ENCODE results near the gene FOXL3.

DNA sequence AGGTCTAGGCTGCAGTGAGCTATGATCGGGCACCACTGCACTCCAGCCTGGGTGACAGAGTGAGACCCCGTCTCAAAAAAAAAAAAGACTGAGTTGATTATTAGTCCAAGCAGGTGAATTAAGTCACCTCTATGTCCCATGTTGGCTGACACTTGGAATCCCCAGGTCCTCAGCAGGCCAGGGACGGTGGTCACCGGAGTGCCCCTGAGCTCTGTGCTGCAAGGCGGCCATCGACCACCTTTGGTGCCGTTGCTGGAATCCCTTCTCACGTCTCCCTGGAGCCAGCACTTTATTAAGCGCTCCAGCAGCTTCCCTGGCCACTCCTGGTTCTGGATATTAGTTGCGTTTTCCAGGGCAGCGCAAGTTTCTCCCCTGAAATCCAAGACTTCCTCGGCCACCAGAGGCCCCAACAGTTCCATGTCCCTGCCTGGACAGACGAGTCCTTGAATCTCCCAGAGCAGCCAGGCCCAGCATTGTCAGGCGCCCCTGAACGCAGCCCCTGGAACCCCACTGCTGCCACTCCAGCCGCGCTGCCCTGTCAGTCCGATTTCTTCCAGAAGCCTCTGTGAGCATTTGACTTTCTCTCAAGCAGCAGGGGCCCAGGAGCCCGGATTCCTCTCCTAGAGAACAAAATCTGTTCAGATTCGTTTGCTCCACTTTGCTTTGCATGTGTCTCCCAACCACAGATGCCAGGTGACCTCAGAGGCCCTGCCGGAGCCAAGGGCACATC is 38.4 kb upstream of the FOXL3 start:
- TF ChIP-seq GABPA (IDR thresholded peaks at IDR 0.05; ENCODE audit: low read depth) (no peak), EP300 (IDR thresholded peaks at IDR 0.05; ENCODE audit: borderline replicate concordance in 1 of 2, low read depth in 1 of 2, low read length in 1 of 2) (no peak), TAF1 (IDR thresholded peaks at IDR 0.05; ENCODE audit: borderline replicate concordance, low read depth, low read length) (no peak), POLR2AphosphoS5 (IDR thresholded peaks at IDR 0.05; ENCODE audit: low read depth, low read length) (no peak), RAD21 (IDR thresholded peaks at IDR 0.05; ENCODE audit: low read length) (no peak), SMC3 (IDR thresholded peaks at IDR 0.05; ENCODE audit: low read depth, low read length) (no peak), RCOR1 (IDR thresholded peaks at IDR 0.05; ENCODE audit: low read length) (no peak), TCF12 (IDR thresholded peaks at IDR 0.05) (no peak), ELF1 (IDR thresholded peaks at IDR 0.05) (no peak), MXI1 (IDR thresholded peaks at IDR 0.05; ENCODE audit: low read depth, low read length) (no peak)
- TF ChIP-seq, protein P1, sequence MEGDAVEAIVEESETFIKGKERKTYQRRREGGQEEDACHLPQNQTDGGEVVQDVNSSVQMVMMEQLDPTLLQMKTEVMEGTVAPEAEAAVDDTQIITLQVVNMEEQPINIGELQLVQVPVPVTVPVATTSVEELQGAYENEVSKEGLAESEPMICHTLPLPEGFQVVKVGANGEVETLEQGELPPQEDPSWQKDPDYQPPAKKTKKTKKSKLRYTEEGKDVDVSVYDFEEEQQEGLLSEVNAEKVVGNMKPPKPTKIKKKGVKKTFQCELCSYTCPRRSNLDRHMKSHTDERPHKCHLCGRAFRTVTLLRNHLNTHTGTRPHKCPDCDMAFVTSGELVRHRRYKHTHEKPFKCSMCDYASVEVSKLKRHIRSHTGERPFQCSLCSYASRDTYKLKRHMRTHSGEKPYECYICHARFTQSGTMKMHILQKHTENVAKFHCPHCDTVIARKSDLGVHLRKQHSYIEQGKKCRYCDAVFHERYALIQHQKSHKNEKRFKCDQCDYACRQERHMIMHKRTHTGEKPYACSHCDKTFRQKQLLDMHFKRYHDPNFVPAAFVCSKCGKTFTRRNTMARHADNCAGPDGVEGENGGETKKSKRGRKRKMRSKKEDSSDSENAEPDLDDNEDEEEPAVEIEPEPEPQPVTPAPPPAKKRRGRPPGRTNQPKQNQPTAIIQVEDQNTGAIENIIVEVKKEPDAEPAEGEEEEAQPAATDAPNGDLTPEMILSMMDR (IDR thresholded peaks at IDR 0.05), result no peak
- TF ChIP-seq, protein P2, sequence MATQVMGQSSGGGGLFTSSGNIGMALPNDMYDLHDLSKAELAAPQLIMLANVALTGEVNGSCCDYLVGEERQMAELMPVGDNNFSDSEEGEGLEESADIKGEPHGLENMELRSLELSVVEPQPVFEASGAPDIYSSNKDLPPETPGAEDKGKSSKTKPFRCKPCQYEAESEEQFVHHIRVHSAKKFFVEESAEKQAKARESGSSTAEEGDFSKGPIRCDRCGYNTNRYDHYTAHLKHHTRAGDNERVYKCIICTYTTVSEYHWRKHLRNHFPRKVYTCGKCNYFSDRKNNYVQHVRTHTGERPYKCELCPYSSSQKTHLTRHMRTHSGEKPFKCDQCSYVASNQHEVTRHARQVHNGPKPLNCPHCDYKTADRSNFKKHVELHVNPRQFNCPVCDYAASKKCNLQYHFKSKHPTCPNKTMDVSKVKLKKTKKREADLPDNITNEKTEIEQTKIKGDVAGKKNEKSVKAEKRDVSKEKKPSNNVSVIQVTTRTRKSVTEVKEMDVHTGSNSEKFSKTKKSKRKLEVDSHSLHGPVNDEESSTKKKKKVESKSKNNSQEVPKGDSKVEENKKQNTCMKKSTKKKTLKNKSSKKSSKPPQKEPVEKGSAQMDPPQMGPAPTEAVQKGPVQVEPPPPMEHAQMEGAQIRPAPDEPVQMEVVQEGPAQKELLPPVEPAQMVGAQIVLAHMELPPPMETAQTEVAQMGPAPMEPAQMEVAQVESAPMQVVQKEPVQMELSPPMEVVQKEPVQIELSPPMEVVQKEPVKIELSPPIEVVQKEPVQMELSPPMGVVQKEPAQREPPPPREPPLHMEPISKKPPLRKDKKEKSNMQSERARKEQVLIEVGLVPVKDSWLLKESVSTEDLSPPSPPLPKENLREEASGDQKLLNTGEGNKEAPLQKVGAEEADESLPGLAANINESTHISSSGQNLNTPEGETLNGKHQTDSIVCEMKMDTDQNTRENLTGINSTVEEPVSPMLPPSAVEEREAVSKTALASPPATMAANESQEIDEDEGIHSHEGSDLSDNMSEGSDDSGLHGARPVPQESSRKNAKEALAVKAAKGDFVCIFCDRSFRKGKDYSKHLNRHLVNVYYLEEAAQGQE (IDR thresholded peaks at IDR 0.05; ENCODE audit: low read depth, low read length), result no peak
